Heart right ventricle (tissue), 16 donors: ENCODE results near the gene GNG11. TPM values are rescaled to one million over a fixed set of nuclear protein-coding genes. Genes with fewer than 3 reads are reported as not detected.

Experiments
- ATAC-seq, 8 donors: fragments of 200-7000 bp; cut with Tn5 transposase; one replicate each; pipeline ENCODE4 v1.9.1; 2020; ENCODE audit warnings: mild to moderate bottlenecking in 8 of 8, moderate library complexity in 8 of 8, moderate number of reproducible peaks in 1 of 8
- DNase-seq, 2 donors: peaks; one replicate each; pipeline ENCODE4 v3.0.0-alpha.2; 2020
- H3K27ac ChIP-seq, 10 donors: fragments of 200-600 bp; sonication (generic) in 2 of 10; one replicate each; pipeline versions ENCODE4 v1.5.0 to v1.8.0; 2020 to 2022; ENCODE audit warnings: mild to moderate bottlenecking in 3 of 10
- H3K27me3 ChIP-seq, 7 donors: fragments of 200-600 bp; one replicate each; pipeline ENCODE4 v1.8.0; 2021 to 2022; ENCODE audit warnings: mild to moderate bottlenecking in 2 of 7
- H3K36me3 ChIP-seq, 9 donors: fragments of 200-600 bp; sonication (generic) in 1 of 9; one replicate each; pipeline versions ENCODE4 v1.5.0 to v1.8.0; 2020 to 2022; ENCODE audit warnings: mild to moderate bottlenecking in 2 of 9
- H3K4me1 ChIP-seq, 9 donors: fragments of 200-600 bp; sonication (generic) in 1 of 9; one replicate each; pipeline versions ENCODE4 v1.5.0 to v1.8.0; 2020 to 2022; ENCODE audit warnings: mild to moderate bottlenecking in 4 of 9
- H3K4me3 ChIP-seq, 10 donors: fragments of 200-600 bp; sonication (generic) in 2 of 10; one replicate each; pipeline versions ENCODE4 v1.5.0 to v1.8.0; 2020 to 2022; ENCODE audit warnings: mild to moderate bottlenecking in 7 of 10, moderate library complexity in 2 of 10
- H3K9me3 ChIP-seq, 11 donors: fragments of 200-600 bp in 10 of 11; sonication (generic) in 2 of 11; one replicate each; pipeline versions ENCODE4 v1.5.0 to v1.8.0; 2013 to 2022; ENCODE audit warnings: mild to moderate bottlenecking in 2 of 11, control low read depth in 1 of 11, moderate library complexity in 1 of 11
- WGBS, 2 donors: extraction: QIAGEN DNeasy Blood & Tissue Kit; methylation state at CpG; one replicate each; pipeline ENCODE4 v1.1.7; 2013; ENCODE audit warnings: inconsistent platforms in 1 of 2; 5-methylcytosine and 5-hydroxymethylcytosine counted together
- intact Hi-C, 10 donors: fragments of 100-400 bp; cut with DNase I; formaldehyde crosslinking; loops; one replicate each; pipeline versions ENCODE4 v1.11.1 to v1.14.2; 2022
- polyA plus RNA-seq, 2 donors: library from polyadenylated mRNA; stranded (reverse); fragments of 200-250 nt; gene quantifications; one replicate each; pipeline ENCODE4 v1.2.3, GENCODE V29; 2013
- total RNA-seq, 10 donors: library from RNA; stranded (reverse); fragmentation: NEBNext Ultra II Directional in 3 of 10; extraction: Animal tissue kit (Norgen Biotek cat#: 25700) in 3 of 10; gene quantifications; one replicate each; pipeline versions ENCODE4 v1.2.1 to v1.2.4, GENCODE V29; 2021 to 2023
- TF ChIP-seq, protein P1 (sequence below), 9 donors: fragments of 200-600 bp; sonication (generic) in 2 of 9; IDR thresholded peaks; one replicate each; pipeline versions ENCODE4 v1.5.0 to v1.8.0; 2021 to 2022; ENCODE audit warnings: antibody characterized with exemption in 9 of 9, mild to moderate bottlenecking in 5 of 9, moderate library complexity in 1 of 9
- donor health status: Arrhythmogenic right ventricular cardiomyopathy.
- donor health status: ischemic (EF 13 %, LVEDD 7.1; RV severe dilation, severe dysfunction).
- donor health status: healthy with polysubstance abuse.
- donor health status: DM: no; HTN: yes; CAD: no.
- donor health status: DM: no; HTN: no; CAD: no.
- donor health status: ischemic (EF 25% LVEDD 6.9; RV normal size, moderate dysfunction).
- donor health status: ischemic (EF 25% LVEDD 5.7; RV mildly dilated, moderate dysfunction).
- donor health status: healthy.
- donor health status: DM: yes; HTN: yes; CAD: no.
- donor health status: Ischemic cardiomyopathy.
- donor health status: ischemic (EF 35%, LVEDD 5.7; RV mildly dilated, moderate dysfunction).
- donor health status: nonischemic (EF 11% LVEDD 7.7; RV severe dilation, severe dysfunction).
- donor health status: DM: yes; HTN: yes; CAD: no.
- donor health status: PGD.
- donor health status: ischemic (EF 29% LVEDD 5.4; RV normal size, mild dysfunction).
- donor health status: nonischemic (EF 23%, LVEDD 6.1; RV moderate dilation, normal function).

Gene GNG11
- total and polyA plus RNA-seq, 12 donors, result 10.6 to 52.7 (median 16.4) TPM

DNA sequence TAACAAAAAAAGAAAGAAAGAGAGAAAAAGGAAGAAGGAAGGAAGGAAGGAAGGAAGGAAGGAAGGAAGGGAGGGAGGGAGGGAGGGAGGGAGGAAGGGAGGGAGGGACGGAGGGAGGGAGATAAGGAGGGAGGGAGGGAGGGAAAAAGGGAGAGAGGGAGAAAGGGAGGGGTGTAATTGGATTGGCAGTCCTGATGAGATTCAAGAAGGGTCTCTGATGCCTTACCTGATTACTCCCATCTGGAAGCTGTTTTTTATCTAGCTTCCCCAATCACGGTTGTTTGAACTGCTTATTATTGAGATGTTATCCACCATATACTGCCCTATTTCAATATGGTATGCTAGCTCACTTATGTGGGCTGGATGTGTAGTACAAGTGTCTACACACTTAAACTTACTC lies 27.3 kb downstream of the GNG11 start:
- H3K27ac ChIP-seq, result peak overlapping the region in 3 of 10 donors; percentile 19 to 60 (median 45)
- no peak overlapping the region for H3K4me3 ChIP-seq
- H3K36me3 ChIP-seq, result no peaks in the 10 kb centered on the region
- ATAC-seq (no peak), DNase-seq (no peak)
- TF ChIP-seq, protein P1, sequence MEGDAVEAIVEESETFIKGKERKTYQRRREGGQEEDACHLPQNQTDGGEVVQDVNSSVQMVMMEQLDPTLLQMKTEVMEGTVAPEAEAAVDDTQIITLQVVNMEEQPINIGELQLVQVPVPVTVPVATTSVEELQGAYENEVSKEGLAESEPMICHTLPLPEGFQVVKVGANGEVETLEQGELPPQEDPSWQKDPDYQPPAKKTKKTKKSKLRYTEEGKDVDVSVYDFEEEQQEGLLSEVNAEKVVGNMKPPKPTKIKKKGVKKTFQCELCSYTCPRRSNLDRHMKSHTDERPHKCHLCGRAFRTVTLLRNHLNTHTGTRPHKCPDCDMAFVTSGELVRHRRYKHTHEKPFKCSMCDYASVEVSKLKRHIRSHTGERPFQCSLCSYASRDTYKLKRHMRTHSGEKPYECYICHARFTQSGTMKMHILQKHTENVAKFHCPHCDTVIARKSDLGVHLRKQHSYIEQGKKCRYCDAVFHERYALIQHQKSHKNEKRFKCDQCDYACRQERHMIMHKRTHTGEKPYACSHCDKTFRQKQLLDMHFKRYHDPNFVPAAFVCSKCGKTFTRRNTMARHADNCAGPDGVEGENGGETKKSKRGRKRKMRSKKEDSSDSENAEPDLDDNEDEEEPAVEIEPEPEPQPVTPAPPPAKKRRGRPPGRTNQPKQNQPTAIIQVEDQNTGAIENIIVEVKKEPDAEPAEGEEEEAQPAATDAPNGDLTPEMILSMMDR (IDR thresholded peaks at IDR 0.05), result no peak
- H3K4me1 ChIP-seq, result peaks cover 0 to 36% (median 22%) of the 10 kb centered on the region in 9 donors
- no peaks in the 10 kb centered on the region for H3K9me3 ChIP-seq
- H3K27me3 ChIP-seq, result no peaks in the 10 kb centered on the region
- intact Hi-C loops, result loop anchor here in 1 of 10 donors (1.0 kb wide), 1 partner anchor 49 kb away; no protein-coding TSS in a partner anchor
- WGBS, 2 donors, result 43 to 54% methylated on average over 2 of the region's 2 CpGs

DNA sequence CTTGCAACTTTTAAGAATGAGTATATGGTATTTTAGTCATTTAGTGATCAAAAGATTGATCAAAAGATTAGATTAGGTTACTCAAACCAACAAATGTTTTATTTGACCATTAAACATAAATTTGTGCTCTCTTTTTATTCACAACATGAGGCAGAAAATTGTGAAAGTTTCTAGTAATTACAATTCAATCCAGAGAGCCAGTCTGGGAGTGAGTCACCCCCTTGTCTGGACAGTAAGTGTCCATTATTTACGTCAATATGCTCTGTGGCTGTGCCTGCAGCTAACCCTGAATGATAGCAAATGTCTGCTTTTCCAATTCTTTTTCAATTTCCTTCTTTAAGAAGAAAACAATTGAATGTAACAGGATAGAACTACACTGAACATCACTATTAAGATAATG lies 27.9 kb downstream of the GNG11 start:
- DNase-seq (no peak), ATAC-seq (peak in 2 of 8 donors; percentile 49 to 71)
- Histone ChIP-seq H3K27ac (peak overlapping the region in 4 of 10 donors; percentile 19 to 60 (median 32)), H3K9me3 (no peaks in the 10 kb centered on the region), H3K27me3 (no peaks in the 10 kb centered on the region), H3K4me3 (no peak overlapping the region), H3K4me1 (peaks cover 0 to 30% (median 19%) of the 10 kb centered on the region in 9 donors), H3K36me3 (no peaks in the 10 kb centered on the region)
- TF ChIP-seq, protein P1 (IDR thresholded peaks at IDR 0.05), result no peak
- WGBS, 2 donors, result 68 to 83% methylated on average over 1 of the region's 1 CpG
- intact Hi-C loops, result loop anchor here in 1 of 10 donors (1.0 kb wide), 1 partner anchor 49 kb away; no protein-coding TSS in a partner anchor

DNA sequence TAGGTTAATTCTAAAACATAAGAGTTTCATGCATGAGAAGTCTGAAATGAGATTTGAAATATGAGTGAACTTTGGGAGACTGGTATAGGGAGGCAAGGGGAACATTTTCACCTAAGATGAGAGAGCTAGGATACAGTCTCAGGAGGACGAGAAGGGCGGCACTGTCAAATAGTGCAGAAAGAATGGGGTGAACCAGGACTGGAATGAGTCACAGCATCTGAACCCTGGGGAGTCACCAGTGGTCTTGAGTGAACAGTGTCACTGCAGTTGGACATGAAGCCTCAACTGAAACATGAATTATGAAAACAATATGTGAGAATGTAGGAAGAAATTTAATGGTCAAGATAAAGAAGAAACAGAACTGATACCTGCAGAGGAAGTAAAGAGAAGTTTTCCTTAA lies 33.8 kb downstream of the GNG11 start:
- TF ChIP-seq, protein P1 (IDR thresholded peaks at IDR 0.05), result no peak
- H3K4me3 ChIP-seq, result no peak overlapping the region
- DNase-seq, result no peak
- WGBS, 2 donors, result 94 to 98% methylated on average over 2 of the region's 2 CpGs
- no peaks in the 10 kb centered on the region for H3K9me3 ChIP-seq
- H3K4me1 ChIP-seq, result peaks cover 0 to 5% (median 0%) of the 10 kb centered on the region in 9 donors
- no peaks in the 10 kb centered on the region for H3K27me3 ChIP-seq
- ATAC-seq, result no peak
- no peaks in the 10 kb centered on the region for H3K36me3 ChIP-seq
- intact Hi-C loops, result no loop called here
- no peak overlapping the region for H3K27ac ChIP-seq

DNA sequence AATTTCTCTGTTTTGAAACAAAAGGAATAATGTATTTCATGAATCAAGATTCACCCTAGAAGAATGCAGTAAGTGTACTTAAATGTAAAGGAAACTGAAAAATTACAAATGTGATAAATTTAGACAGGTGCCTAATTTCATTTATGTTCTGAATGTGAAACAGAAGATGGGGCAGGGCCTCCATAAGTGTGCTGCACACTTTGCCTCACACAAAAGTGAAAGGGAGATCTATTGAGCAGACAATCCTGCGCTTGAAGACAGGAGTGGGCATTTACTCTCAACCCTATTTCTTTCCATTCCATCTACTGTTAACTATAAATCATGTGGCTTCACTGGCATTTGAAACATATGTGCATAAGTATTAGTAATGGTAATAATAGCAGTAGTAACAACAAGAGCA lies 36.2 kb downstream of the GNG11 start:
- Histone ChIP-seq H3K9me3 (no peaks in the 10 kb centered on the region), H3K36me3 (no peaks in the 10 kb centered on the region), H3K4me3 (no peak overlapping the region), H3K4me1 (peaks cover 0 to 5% (median 0%) of the 10 kb centered on the region in 9 donors), H3K27me3 (no peaks in the 10 kb centered on the region), H3K27ac (no peak overlapping the region)
- TF ChIP-seq, protein P1 (IDR thresholded peaks at IDR 0.05), result no peak
- ATAC-seq (no peak), DNase-seq (no peak)
- intact Hi-C loops, result no loop called here
- WGBS, 2 donors, result 98% methylated on average over 1 of the region's 1 CpG
